Endodermal cell (in vitro differentiated cells): ENCODE data around the gene WASF2. TPM values are rescaled to one million over a fixed set of nuclear protein-coding genes. Genes with fewer than 3 reads are reported as not detected.
"Not testable (repeated sequence)": the region's sequence is repeated elsewhere in the genome, so short reads cannot be mapped to it uniquely, and the experiment has no call there.

ENCODE experiments used
- DNase-seq: peaks from one replicate; pipeline ENCODE4 v3.0.0-alpha.2; 2017
- H3K27ac ChIP-seq: 2 replicates; pipeline ENCODE4 v1.5.1; 2013; ENCODE audit warnings: mild to moderate bottlenecking, low read depth, low read length, moderate library complexity
- H3K27me3 ChIP-seq: 2 replicates; pipeline ENCODE4 v1.6.1; 2013; ENCODE audit warnings: mild to moderate bottlenecking, low read length, moderate library complexity; ENCODE audit not compliant: insufficient read depth, control insufficient read depth, poor library complexity, severe bottlenecking
- H3K36me3 ChIP-seq: 2 replicates; pipeline ENCODE4 v1.7.0; 2013; ENCODE audit warnings: mild to moderate bottlenecking, low read length, moderate library complexity; ENCODE audit not compliant: control insufficient read depth, insufficient read depth
- H3K4me1 ChIP-seq: one replicate; pipeline ENCODE4 v1.7.0; 2013; ENCODE audit warnings: low read length; ENCODE audit not compliant: control insufficient read depth, insufficient read depth
- H3K4me3 ChIP-seq: 2 replicates; pipeline ENCODE4 v1.5.1; 2013; ENCODE audit warnings: mild to moderate bottlenecking, low read length, moderate library complexity
- H3K9ac ChIP-seq: 2 replicates; pipeline ENCODE4 v1.6.1; 2013; ENCODE audit warnings: mild to moderate bottlenecking, low read length, moderate library complexity; ENCODE audit not compliant: poor library complexity, severe bottlenecking; ENCODE audit errors: extremely low read depth
- H3K9me3 ChIP-seq: 2 replicates; pipeline ENCODE4 v1.6.1; 2013; ENCODE audit warnings: mild to moderate bottlenecking, low read length, moderate library complexity; ENCODE audit not compliant: control insufficient read depth
- H3K27ac Mint-ChIP-seq: 2 replicates; pipeline ENCODE4 v1.8.0; 2020; ENCODE audit warnings: mixed read lengths
- H3K27me3 Mint-ChIP-seq: 2 replicates; pipeline ENCODE4 v1.8.0; 2021; ENCODE audit warnings: mild to moderate bottlenecking, mixed read lengths; ENCODE audit not compliant: insufficient read depth
- H3K36me3 Mint-ChIP-seq: 2 replicates; pipeline ENCODE4 v1.8.0; 2020; ENCODE audit warnings: low read depth, mixed read lengths
- H3K4me1 Mint-ChIP-seq: 2 replicates; pipeline ENCODE4 v1.8.0; 2020; ENCODE audit warnings: mixed read lengths
- H3K4me3 Mint-ChIP-seq: 2 replicates; pipeline ENCODE4 v1.8.0; 2020; ENCODE audit warnings: mild to moderate bottlenecking, moderate library complexity, mixed read lengths
- H3K9me3 Mint-ChIP-seq: 2 replicates; pipeline ENCODE4 v1.8.0; 2020; ENCODE audit warnings: mild to moderate bottlenecking, mixed read lengths
- WGBS, 2 experiments: methylation state at CpG; one replicate each; pipeline versions ENCODE4 v1.1.5 to v1.1.7; 2013; ENCODE audit warnings: missing lambda C conversion rate in 2 of 2, mixed read lengths in 1 of 2; ENCODE audit not compliant: insufficient coverage in 1 of 2, insufficient read length in 1 of 2; 5-methylcytosine and 5-hydroxymethylcytosine counted together
- total RNA-seq, 2 donors: library from RNA; stranded (reverse); fragmentation: NEBNext Ultra II Directional in 1 of 2; extraction: Animal tissue kit (Norgen Biotek cat#: 25700) in 1 of 2; gene quantifications; 2 replicates in 1 of 2; 3 replicates in 1 of 2; pipeline ENCODE4 v1.2.1, GENCODE V29; 2021
- TF ChIP-seq, protein P1 (sequence below): fragments of 200-600 bp; sonication (generic); conservative IDR thresholded peaks from 2 replicates; pipeline ENCODE4 v1.5.0; 2021; ENCODE audit warnings: antibody characterized with exemption, mild to moderate bottlenecking

The WASF2 gene
- total RNA-seq, 2 donors from 2014 or later, result 90.0 to 98.8 TPM

DNA sequence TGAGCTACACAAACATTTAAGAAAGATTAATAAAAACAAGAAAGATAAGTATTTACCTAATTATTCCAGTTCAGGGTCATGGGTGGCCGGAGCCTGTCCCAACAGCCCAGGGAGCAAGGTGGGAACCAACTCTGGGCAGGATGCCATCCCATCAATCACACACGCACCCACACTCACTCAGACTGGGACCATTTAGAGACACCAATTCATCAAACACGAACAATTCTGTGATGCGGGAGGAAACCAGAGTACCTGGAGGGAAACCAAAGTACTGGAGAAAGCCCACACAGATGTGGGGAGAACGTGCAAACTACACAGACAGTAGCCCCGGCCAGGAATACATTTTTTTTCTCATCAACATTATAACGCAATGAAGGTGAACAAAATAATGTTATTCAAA, 16.2 kb downstream of the WASF2 start:
- no peak overlapping the region for H3K27ac ChIP-seq
- no peaks in the 10 kb centered on the region for H3K9me3 Mint-ChIP-seq
- no peaks in the 10 kb centered on the region for H3K27me3 ChIP-seq
- H3K4me3 ChIP-seq, result no peak overlapping the region
- TF ChIP-seq, protein P1, sequence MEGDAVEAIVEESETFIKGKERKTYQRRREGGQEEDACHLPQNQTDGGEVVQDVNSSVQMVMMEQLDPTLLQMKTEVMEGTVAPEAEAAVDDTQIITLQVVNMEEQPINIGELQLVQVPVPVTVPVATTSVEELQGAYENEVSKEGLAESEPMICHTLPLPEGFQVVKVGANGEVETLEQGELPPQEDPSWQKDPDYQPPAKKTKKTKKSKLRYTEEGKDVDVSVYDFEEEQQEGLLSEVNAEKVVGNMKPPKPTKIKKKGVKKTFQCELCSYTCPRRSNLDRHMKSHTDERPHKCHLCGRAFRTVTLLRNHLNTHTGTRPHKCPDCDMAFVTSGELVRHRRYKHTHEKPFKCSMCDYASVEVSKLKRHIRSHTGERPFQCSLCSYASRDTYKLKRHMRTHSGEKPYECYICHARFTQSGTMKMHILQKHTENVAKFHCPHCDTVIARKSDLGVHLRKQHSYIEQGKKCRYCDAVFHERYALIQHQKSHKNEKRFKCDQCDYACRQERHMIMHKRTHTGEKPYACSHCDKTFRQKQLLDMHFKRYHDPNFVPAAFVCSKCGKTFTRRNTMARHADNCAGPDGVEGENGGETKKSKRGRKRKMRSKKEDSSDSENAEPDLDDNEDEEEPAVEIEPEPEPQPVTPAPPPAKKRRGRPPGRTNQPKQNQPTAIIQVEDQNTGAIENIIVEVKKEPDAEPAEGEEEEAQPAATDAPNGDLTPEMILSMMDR, result no peak
- H3K36me3 Mint-ChIP-seq, result peaks cover 28% of the 10 kb centered on the region
- no peaks in the 10 kb centered on the region for H3K36me3 ChIP-seq
- H3K4me1 Mint-ChIP-seq, result peaks cover 16% of the 10 kb centered on the region
- WGBS, 2 experiments, result 83 to 89% methylated on average over 1 to 7 of the region's 7 CpGs
- no peaks in the 10 kb centered on the region for H3K27me3 Mint-ChIP-seq
- no peak overlapping the region for H3K4me3 Mint-ChIP-seq
- H3K27ac Mint-ChIP-seq, result no peak overlapping the region
- no peak overlapping the region for H3K9ac ChIP-seq
- no peak for DNase-seq
- no peaks in the 10 kb centered on the region for H3K9me3 ChIP-seq
- no peaks in the 10 kb centered on the region for H3K4me1 ChIP-seq

DNA sequence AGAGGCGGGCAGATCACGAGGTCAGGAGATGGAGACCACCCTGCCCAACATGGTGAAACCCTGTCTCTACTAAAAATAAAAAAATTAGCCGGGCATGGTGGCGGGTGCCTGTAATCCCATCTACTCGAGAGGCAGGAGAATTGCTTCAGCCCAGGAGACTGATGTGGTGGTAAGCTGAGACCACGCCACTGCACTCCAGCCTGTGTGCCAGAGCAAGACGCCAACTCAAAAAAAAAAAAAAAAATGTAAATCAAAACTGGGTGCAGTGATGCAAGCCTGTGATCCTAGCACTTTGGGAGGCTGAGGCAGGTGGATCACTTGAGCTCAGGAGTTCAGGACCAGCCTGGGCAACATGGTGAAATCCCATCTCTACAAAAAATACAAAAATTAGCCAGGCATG, 17.9 kb downstream of the WASF2 start:
- not testable (repeated sequence) for H3K27ac ChIP-seq, H3K4me1 ChIP-seq, H3K4me3 ChIP-seq, H3K27me3 Mint-ChIP-seq, H3K4me3 Mint-ChIP-seq, H3K9me3 ChIP-seq, H3K36me3 ChIP-seq, H3K9me3 Mint-ChIP-seq, H3K9ac ChIP-seq, H3K27me3 ChIP-seq, H3K27ac Mint-ChIP-seq
- DNase-seq, result peak; percentile 11
- 95 to 98% methylated on average over 5 to 7 of the region's 7 CpGs for WGBS, 2 experiments
- Mint-ChIP-seq H3K36me3 (peaks cover 32% of the 10 kb centered on the region), H3K4me1 (peaks cover 16% of the 10 kb centered on the region)

DNA sequence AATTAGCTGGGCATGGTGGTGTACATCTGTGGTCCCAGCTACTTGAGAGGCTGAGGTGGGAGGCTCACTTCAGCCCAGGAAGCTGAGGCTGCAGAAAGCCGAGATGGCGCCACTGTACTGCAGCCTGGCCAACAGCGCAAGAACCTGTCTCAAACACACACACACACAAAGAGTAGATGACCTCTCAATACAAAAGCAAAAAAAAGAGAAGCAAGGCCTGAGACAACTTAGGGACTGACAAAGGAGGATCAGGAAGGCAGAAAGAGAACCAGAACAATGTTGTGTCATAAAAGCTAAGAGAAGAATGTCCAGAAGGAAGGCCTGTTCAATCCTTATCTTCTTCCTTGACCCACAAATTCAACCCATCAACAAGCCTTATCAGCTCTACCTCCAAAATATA, 18.5 kb downstream of the WASF2 start:
- peaks cover 11% of the 10 kb centered on the region for H3K4me1 Mint-ChIP-seq
- 94% methylated on average over 3 of the region's 3 CpGs; no CpG with 5 or more reads in 1 of the 2 experiments for WGBS, 2 experiments
- H3K9me3 ChIP-seq, result peaks cover 2% of the 10 kb centered on the region
- H3K9me3 Mint-ChIP-seq, result no peaks in the 10 kb centered on the region
- H3K4me1 ChIP-seq, result no peaks in the 10 kb centered on the region
- no peak overlapping the region for H3K9ac ChIP-seq
- no peaks in the 10 kb centered on the region for H3K27me3 Mint-ChIP-seq
- peak overlapping the region; percentile 18 for H3K27ac Mint-ChIP-seq
- TF ChIP-seq, protein P1, result no peak
- no peaks in the 10 kb centered on the region for H3K27me3 ChIP-seq
- H3K4me3 ChIP-seq, result no peak overlapping the region
- H3K36me3 Mint-ChIP-seq, result peaks cover 31% of the 10 kb centered on the region
- no peak overlapping the region for H3K27ac ChIP-seq
- no peak for DNase-seq
- peaks cover 1% of the 10 kb centered on the region for H3K36me3 ChIP-seq
- no peak overlapping the region for H3K4me3 Mint-ChIP-seq

- Histone ChIP-seq H3K9ac (no peak overlapping the region), H3K36me3 (peaks cover 10% of the 10 kb centered on the region), H3K9me3 (peaks cover 11% of the 10 kb centered on the region), H3K4me1 (no peaks in the 10 kb centered on the region), H3K4me3 (no peak overlapping the region), H3K27me3 (no peaks in the 10 kb centered on the region), H3K27ac (no peak overlapping the region)
- TF ChIP-seq, protein P1, result no peak
- no peaks in the 10 kb centered on the region for H3K27me3 Mint-ChIP-seq
- peaks cover 38% of the 10 kb centered on the region for H3K36me3 Mint-ChIP-seq
- no peaks in the 10 kb centered on the region for H3K9me3 Mint-ChIP-seq
- no peak overlapping the region for H3K27ac Mint-ChIP-seq
- 86 to 95% methylated on average over 3 to 6 of the region's 6 CpGs for WGBS, 2 experiments
- no peak for DNase-seq
- no peak overlapping the region for H3K4me3 Mint-ChIP-seq
- H3K4me1 Mint-ChIP-seq, result peaks cover 20% of the 10 kb centered on the region
Measured at GRCh38 chr1:27469334-27469733, 20.6 kb downstream of the WASF2 start.

GRCh38 chr1:27468378-27468777, 21.6 kb downstream of the WASF2 start:
- not testable (repeated sequence) for H3K4me3 ChIP-seq, H3K27me3 ChIP-seq, DNase-seq, H3K4me1 ChIP-seq, H3K27ac ChIP-seq, H3K9ac ChIP-seq, H3K27ac Mint-ChIP-seq, H3K4me3 Mint-ChIP-seq, H3K27me3 Mint-ChIP-seq, H3K9me3 Mint-ChIP-seq
- 95 to 97% methylated on average over 13 to 15 of the region's 15 CpGs for WGBS, 2 experiments
- Mint-ChIP-seq H3K4me1 (peaks cover 19% of the 10 kb centered on the region), H3K36me3 (peaks cover 38% of the 10 kb centered on the region)
- Histone ChIP-seq H3K9me3 (peaks cover 11% of the 10 kb centered on the region), H3K36me3 (peaks cover 11% of the 10 kb centered on the region)
